ENCODE data around the gene CAB39.
A peak's percentile ranks its signal among the peaks of the same experiment; 100 is the strongest.

Gene CAB39

GRCh38 chr2:230865766-230866755 is 153.4 kb downstream of the CAB39 start:
- Histone ChIP-seq H3K4me1 (ENCODE audit: insufficient read depth, poor library complexity, severe bottlenecking) (no peaks in the 10 kb centered on the region), H3K27me3 (ENCODE audit: insufficient read depth, poor library complexity, severe bottlenecking) (no peaks in the 10 kb centered on the region), H3K27ac (ENCODE audit: poor library complexity, severe bottlenecking) (no peak overlapping the region), H3K9me3 (ENCODE audit: severe bottlenecking) (no peaks in the 10 kb centered on the region), H3K4me3 (ENCODE audit: severe bottlenecking) (peak overlapping the region; percentile 81), H3K36me3 (ENCODE audit: low read depth) (no peaks in the 10 kb centered on the region)
- DNase-seq (ENCODE audit: low spot score) (no peak), ATAC-seq (ENCODE audit: low read depth) (no peak)
- no peak for TF ChIP-seq CTCF (IDR thresholded peaks at IDR 0.05; ENCODE audit: poor library complexity, severe bottlenecking)

GRCh38 chr2:230866756-230867523 is 154.3 kb downstream of the CAB39 start:
- H3K4me3 ChIP-seq (ENCODE audit: severe bottlenecking): no peak overlapping the region
- DNase-seq (ENCODE audit: low spot score): no peak

GRCh38 chr2:230868161-230868946 is 155.7 kb downstream of the CAB39 start:
- H3K4me1 ChIP-seq (ENCODE audit: insufficient read depth, poor library complexity, severe bottlenecking): no peaks in the 10 kb centered on the region
- no peak overlapping the region for H3K4me3 ChIP-seq (ENCODE audit: severe bottlenecking)
- H3K27ac ChIP-seq (ENCODE audit: poor library complexity, severe bottlenecking): no peak overlapping the region
- no peaks in the 10 kb centered on the region for H3K9me3 ChIP-seq (ENCODE audit: severe bottlenecking)
- ATAC-seq (ENCODE audit: low read depth) (no peak), DNase-seq (ENCODE audit: low spot score) (no peak)
- no peaks in the 10 kb centered on the region for H3K27me3 ChIP-seq (ENCODE audit: insufficient read depth, poor library complexity, severe bottlenecking)
- TF ChIP-seq CTCF (IDR thresholded peaks at IDR 0.05; ENCODE audit: poor library complexity, severe bottlenecking): no peak
- H3K36me3 ChIP-seq (ENCODE audit: low read depth): no peaks in the 10 kb centered on the region

More at GRCh38 chr2:230866756-230867523, 154.3 kb downstream of the CAB39 start:
- Histone ChIP-seq H3K9me3 (ENCODE audit: severe bottlenecking) (no peaks in the 10 kb centered on the region), H3K36me3 (ENCODE audit: low read depth) (no peaks in the 10 kb centered on the region), H3K27me3 (ENCODE audit: insufficient read depth, poor library complexity, severe bottlenecking) (no peaks in the 10 kb centered on the region), H3K27ac (ENCODE audit: poor library complexity, severe bottlenecking) (no peak overlapping the region), H3K4me1 (ENCODE audit: insufficient read depth, poor library complexity, severe bottlenecking) (no peaks in the 10 kb centered on the region)
- ATAC-seq (ENCODE audit: low read depth): no peak
- no peak for TF ChIP-seq CTCF (IDR thresholded peaks at IDR 0.05; ENCODE audit: poor library complexity, severe bottlenecking)

GRCh38 chr2:230868947-230869913 is 156.6 kb downstream of the CAB39 start:
- no peak for ATAC-seq (ENCODE audit: low read depth)
- Histone ChIP-seq H3K27me3 (ENCODE audit: insufficient read depth, poor library complexity, severe bottlenecking) (no peaks in the 10 kb centered on the region), H3K9me3 (ENCODE audit: severe bottlenecking) (no peaks in the 10 kb centered on the region), H3K27ac (ENCODE audit: poor library complexity, severe bottlenecking) (no peak overlapping the region), H3K36me3 (ENCODE audit: low read depth) (no peaks in the 10 kb centered on the region), H3K4me1 (ENCODE audit: insufficient read depth, poor library complexity, severe bottlenecking) (no peaks in the 10 kb centered on the region), H3K4me3 (ENCODE audit: severe bottlenecking) (no peak overlapping the region)
- no peak for DNase-seq (ENCODE audit: low spot score)
- no peak for TF ChIP-seq CTCF (IDR thresholded peaks at IDR 0.05; ENCODE audit: poor library complexity, severe bottlenecking)
